Adrenal gland (tissue), 12 donors: ENCODE data around the gene PHLDA3. TPM values are rescaled to one million over a fixed set of nuclear protein-coding genes. Genes with fewer than 3 reads are reported as not detected.
A peak's percentile ranks its signal among the peaks of the same experiment; 100 is the strongest.

Experiments used
- DNase-seq, 7 donors: peaks; one replicate each; pipeline ENCODE4 v3.0.0-alpha.2; 2019 to 2020
- H3K27ac ChIP-seq, 5 donors: fragments of 200-600 bp; sonication (generic) in 4 of 5; 1 replicate in 3 of 5; 2 replicates in 2 of 5; pipeline versions ENCODE4 v1.5.1 to v1.8.0; 2016 to 2020; ENCODE audit warnings: mild to moderate bottlenecking in 1 of 5
- H3K27me3 ChIP-seq: fragments of 200-600 bp; 2 replicates; pipeline ENCODE4 v1.8.0; 2021
- H3K36me3 ChIP-seq, 2 donors: fragments of 200-600 bp; replicated peaks in 1 of 2; 1 replicate in 1 of 2; 2 replicates in 1 of 2; pipeline versions ENCODE4 v1.5.1 to v1.8.0; 2018 to 2022
- H3K4me1 ChIP-seq, 2 donors: fragments of 200-600 bp; replicated peaks in 1 of 2; 1 replicate in 1 of 2; 2 replicates in 1 of 2; pipeline versions ENCODE4 v1.5.1 to v1.8.0; 2018 to 2021
- H3K4me3 ChIP-seq, 4 donors: fragments of 200-600 bp; sonication (generic) in 3 of 4; one replicate each; pipeline ENCODE4 v1.5.1; 2016 to 2018
- H3K9me3 ChIP-seq, 3 donors: fragments of 200-600 bp; sonication (generic) in 1 of 3; replicated peaks in 1 of 3; 1 replicate in 2 of 3; 2 replicates in 1 of 3; pipeline versions ENCODE4 v1.5.1 to v1.8.0; 2016 to 2021
- POLR2A ChIP-seq, 2 donors: fragments of 450-650 bp; IDR thresholded peaks; one replicate each; pipeline ENCODE4 v1.6.1; 2017; ENCODE audit warnings: antibody characterized with exemption in 2 of 2, mild to moderate bottlenecking in 2 of 2, moderate library complexity in 1 of 2
- WGBS, 4 donors: extraction: QIAGEN DNeasy Blood & Tissue Kit in 2 of 4; methylation state at CpG; one replicate each; pipeline versions ENCODE4 v1.1.5 to v1.1.7; 2013 to 2017; 5-methylcytosine and 5-hydroxymethylcytosine counted together
- intact Hi-C, 2 donors: fragments of 100-400 bp; cut with DNase I; formaldehyde crosslinking; loops; one replicate each; pipeline versions ENCODE4 v1.14.1 to v1.15.0; 2022 to 2023
- polyA plus RNA-seq, 3 donors: library from polyadenylated mRNA; stranded (reverse); fragments of 200-250 nt in 2 of 3; fragments of 350-450 nt in 1 of 3; fragmentation: Illumina TruSeq in 1 of 3; extraction: RNeasy Lipid Tissue Mini Kit (QIAGEN cat#74804) in 1 of 3; gene quantifications; one replicate each; pipeline ENCODE4 v1.2.3, GENCODE V29; 2013 to 2014
- total RNA-seq, 9 donors: library from RNA; depleted of rRNA in 4 of 9; stranded (reverse); fragments of >200 nt in 4 of 9; fragments of 120-200 nt in 1 of 9; fragmentation: NEBNext Ultra II Directional in 1 of 9; extraction: Animal tissue kit (Norgen Biotek cat#: 25700) in 1 of 9; gene quantifications; one replicate each; pipeline versions ENCODE4 v1.1.0 to v1.2.4, GENCODE V29; 2013 to 2023
- TF ChIP-seq, protein P1 (sequence below), 6 experiments: fragments of 450-650 bp in 4 of 6; fragments of 200-600 bp in 2 of 6; sonication (generic) in 1 of 6; IDR thresholded peaks; 1 replicate in 5 of 6; 2 replicates in 1 of 6; pipeline versions ENCODE4 v1.5.1 to v1.8.0; 2016 to 2021; ENCODE audit warnings: antibody characterized with exemption in 6 of 6, mild to moderate bottlenecking in 2 of 6, moderate library complexity in 1 of 6
- donor health status: healthy with polysubstance abuse.
- donor health status: Bipolar disorder and iron deficiency.
- donor health status: DM: yes; HTN: yes; CAD: no.
- donor health status: DM: no; HTN: no; CAD: no.
- donor health status: DM: no; HTN: no; CAD: no.
- donor health status: DM: yes; HTN: yes; CAD: no.

The PHLDA3 gene
- total and polyA plus RNA-seq, 12 donors: 2.1 to 64.7 (median 29.1) TPM

DNA sequence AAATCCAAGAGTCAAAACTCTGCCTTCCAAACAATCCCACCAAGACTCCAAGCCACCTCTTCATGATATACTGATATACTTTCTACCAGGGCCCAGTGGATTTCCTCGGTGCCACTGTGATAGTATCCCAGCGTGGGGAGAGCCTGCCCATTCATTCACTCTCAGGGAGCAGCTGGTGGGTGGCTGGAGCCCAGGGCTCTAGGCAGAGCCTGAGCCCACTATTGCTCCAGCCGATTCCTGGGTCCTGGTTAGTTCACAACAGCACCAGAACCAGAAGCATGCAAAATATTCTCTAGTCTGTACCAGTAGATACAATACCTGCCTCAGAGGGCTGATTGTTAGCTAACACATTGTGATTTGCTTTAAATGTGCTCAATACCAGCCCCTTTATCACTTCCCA lies 37.1 kb upstream of the PHLDA3 start:
- H3K27me3 ChIP-seq: no peaks in the 10 kb centered on the region
- H3K4me3 ChIP-seq: peak overlapping the region in 2 of 4 donors; percentile 47 to 71
- TF ChIP-seq, protein P1, sequence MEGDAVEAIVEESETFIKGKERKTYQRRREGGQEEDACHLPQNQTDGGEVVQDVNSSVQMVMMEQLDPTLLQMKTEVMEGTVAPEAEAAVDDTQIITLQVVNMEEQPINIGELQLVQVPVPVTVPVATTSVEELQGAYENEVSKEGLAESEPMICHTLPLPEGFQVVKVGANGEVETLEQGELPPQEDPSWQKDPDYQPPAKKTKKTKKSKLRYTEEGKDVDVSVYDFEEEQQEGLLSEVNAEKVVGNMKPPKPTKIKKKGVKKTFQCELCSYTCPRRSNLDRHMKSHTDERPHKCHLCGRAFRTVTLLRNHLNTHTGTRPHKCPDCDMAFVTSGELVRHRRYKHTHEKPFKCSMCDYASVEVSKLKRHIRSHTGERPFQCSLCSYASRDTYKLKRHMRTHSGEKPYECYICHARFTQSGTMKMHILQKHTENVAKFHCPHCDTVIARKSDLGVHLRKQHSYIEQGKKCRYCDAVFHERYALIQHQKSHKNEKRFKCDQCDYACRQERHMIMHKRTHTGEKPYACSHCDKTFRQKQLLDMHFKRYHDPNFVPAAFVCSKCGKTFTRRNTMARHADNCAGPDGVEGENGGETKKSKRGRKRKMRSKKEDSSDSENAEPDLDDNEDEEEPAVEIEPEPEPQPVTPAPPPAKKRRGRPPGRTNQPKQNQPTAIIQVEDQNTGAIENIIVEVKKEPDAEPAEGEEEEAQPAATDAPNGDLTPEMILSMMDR (IDR thresholded peaks at IDR 0.05): no peak
- no peak for TF ChIP-seq POLR2A (IDR thresholded peaks at IDR 0.05)
- WGBS, 4 donors: 52 to 69% (median 65%) methylated on average over 1 to 3 of the region's 3 CpGs
- H3K27ac ChIP-seq: peak overlapping the region; percentile 26 to 92 (median 74)
- H3K36me3 ChIP-seq: no peaks in the 10 kb centered on the region
- peaks cover 0 to 31% of the 10 kb centered on the region in 2 donors for H3K4me1 ChIP-seq
- H3K9me3 ChIP-seq: no peaks in the 10 kb centered on the region
- intact Hi-C loops: no loop called here
- DNase-seq: no peak

DNA sequence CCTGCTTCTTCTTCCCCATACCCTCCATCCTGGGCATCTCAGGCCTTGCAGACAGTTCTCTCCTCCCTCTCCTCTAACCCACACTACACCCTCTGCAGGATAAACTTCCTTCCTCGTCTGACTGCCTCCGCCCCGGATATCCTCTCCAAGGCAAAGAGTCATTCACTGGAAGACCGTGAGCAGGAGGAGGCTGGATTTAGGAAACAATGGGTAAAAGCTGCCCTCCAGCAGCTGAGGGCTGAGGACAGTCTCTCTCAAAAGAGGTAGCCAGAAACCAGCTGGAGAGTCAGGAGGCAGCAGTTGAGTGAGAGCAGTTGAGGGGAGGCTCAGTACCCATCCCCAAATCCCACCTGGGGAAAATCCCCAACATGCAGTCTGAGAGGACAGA lies 36.5 kb upstream of the PHLDA3 start:
- peak overlapping the region in 1 of 4 donors; percentile 71 for H3K4me3 ChIP-seq
- H3K9me3 ChIP-seq: no peaks in the 10 kb centered on the region
- intact Hi-C loops: no loop called here
- peak overlapping the region in 4 of 5 donors; percentile 70 to 92 (median 80) for H3K27ac ChIP-seq
- no peaks in the 10 kb centered on the region for H3K36me3 ChIP-seq
- 30 to 47% (median 37%) methylated on average over 4 of the region's 4 CpGs for WGBS, 4 donors
- no peaks in the 10 kb centered on the region for H3K27me3 ChIP-seq
- TF ChIP-seq, protein P1 (IDR thresholded peaks at IDR 0.05): no peak
- peak; percentile 23 to 45 for TF ChIP-seq POLR2A (IDR thresholded peaks at IDR 0.05)
- peaks cover 0 to 31% of the 10 kb centered on the region in 2 donors for H3K4me1 ChIP-seq
- DNase-seq: peak in 2 of 7 donors; percentile 25 to 44

GRCh38 chr1:201504799-201505502 lies 36.0 kb upstream of the PHLDA3 start:
- H3K4me3 ChIP-seq: peak overlapping the region in 1 of 4 donors; percentile 71
- no peak for DNase-seq
- intact Hi-C loops: no loop called here
- 72 to 90% (median 84%) methylated on average over 9 of the region's 9 CpGs for WGBS, 4 donors
- H3K4me1 ChIP-seq: peaks cover 0 to 31% of the 10 kb centered on the region in 2 donors
- H3K9me3 ChIP-seq: no peaks in the 10 kb centered on the region
- no peaks in the 10 kb centered on the region for H3K36me3 ChIP-seq
- peak overlapping the region in 4 of 5 donors; percentile 1 to 92 (median 65) for H3K27ac ChIP-seq
- H3K27me3 ChIP-seq: no peaks in the 10 kb centered on the region
- TF ChIP-seq POLR2A (IDR thresholded peaks at IDR 0.05): no peak
- TF ChIP-seq, protein P1 (IDR thresholded peaks at IDR 0.05): no peak

GRCh38 chr1:201504179-201504631 lies 35.2 kb upstream of the PHLDA3 start:
- H3K9me3 ChIP-seq: no peaks in the 10 kb centered on the region
- TF ChIP-seq, protein P1 (IDR thresholded peaks at IDR 0.05): no peak
- TF ChIP-seq POLR2A (IDR thresholded peaks at IDR 0.05): no peak
- no peaks in the 10 kb centered on the region for H3K36me3 ChIP-seq
- peaks cover 0 to 35% of the 10 kb centered on the region in 2 donors for H3K4me1 ChIP-seq
- 55 to 71% (median 62%) methylated on average over 3 of the region's 3 CpGs for WGBS, 4 donors
- peak overlapping the region in 1 of 4 donors; percentile 71 for H3K4me3 ChIP-seq
- H3K27me3 ChIP-seq: no peaks in the 10 kb centered on the region
- peak overlapping the region in 4 of 5 donors; percentile 2 to 92 (median 65) for H3K27ac ChIP-seq
- no peak for DNase-seq
- intact Hi-C loops: no loop called here
